Measurements from ENCODE around the gene ALG14. TPM values are rescaled to one million over a fixed set of nuclear protein-coding genes. Genes with fewer than 3 reads are reported as not detected.

ALG14 gene
- total and polyA plus RNA-seq, 10 of the 15 experiments (the other 5 are each of a cell fraction or from before 2014, with no cell fraction given): 2.6 to 19.2 (median 7.5) TPM

GRCh38 chr1:94929351-94930217, 143.2 kb downstream of the ALG14 start (continued):
- TF ChIP-seq, protein P1, sequence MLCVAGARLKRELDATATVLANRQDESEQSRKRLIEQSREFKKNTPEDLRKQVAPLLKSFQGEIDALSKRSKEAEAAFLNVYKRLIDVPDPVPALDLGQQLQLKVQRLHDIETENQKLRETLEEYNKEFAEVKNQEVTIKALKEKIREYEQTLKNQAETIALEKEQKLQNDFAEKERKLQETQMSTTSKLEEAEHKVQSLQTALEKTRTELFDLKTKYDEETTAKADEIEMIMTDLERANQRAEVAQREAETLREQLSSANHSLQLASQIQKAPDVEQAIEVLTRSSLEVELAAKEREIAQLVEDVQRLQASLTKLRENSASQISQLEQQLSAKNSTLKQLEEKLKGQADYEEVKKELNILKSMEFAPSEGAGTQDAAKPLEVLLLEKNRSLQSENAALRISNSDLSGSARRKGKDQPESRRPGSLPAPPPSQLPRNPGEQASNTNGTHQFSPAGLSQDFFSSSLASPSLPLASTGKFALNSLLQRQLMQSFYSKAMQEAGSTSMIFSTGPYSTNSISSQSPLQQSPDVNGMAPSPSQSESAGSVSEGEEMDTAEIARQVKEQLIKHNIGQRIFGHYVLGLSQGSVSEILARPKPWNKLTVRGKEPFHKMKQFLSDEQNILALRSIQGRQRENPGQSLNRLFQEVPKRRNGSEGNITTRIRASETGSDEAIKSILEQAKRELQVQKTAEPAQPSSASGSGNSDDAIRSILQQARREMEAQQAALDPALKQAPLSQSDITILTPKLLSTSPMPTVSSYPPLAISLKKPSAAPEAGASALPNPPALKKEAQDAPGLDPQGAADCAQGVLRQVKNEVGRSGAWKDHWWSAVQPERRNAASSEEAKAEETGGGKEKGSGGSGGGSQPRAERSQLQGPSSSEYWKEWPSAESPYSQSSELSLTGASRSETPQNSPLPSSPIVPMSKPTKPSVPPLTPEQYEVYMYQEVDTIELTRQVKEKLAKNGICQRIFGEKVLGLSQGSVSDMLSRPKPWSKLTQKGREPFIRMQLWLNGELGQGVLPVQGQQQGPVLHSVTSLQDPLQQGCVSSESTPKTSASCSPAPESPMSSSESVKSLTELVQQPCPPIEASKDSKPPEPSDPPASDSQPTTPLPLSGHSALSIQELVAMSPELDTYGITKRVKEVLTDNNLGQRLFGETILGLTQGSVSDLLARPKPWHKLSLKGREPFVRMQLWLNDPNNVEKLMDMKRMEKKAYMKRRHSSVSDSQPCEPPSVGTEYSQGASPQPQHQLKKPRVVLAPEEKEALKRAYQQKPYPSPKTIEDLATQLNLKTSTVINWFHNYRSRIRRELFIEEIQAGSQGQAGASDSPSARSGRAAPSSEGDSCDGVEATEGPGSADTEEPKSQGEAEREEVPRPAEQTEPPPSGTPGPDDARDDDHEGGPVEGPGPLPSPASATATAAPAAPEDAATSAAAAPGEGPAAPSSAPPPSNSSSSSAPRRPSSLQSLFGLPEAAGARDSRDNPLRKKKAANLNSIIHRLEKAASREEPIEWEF (IDR thresholded peaks at IDR 0.05; ENCODE audit: insufficient replicate concordance, low read depth, low read length): no peak
- no peak for TF ChIP-seq HDAC6 (IDR thresholded peaks at IDR 0.05; ENCODE audit: unreplicated experiment)
- TF ChIP-seq, protein P2, sequence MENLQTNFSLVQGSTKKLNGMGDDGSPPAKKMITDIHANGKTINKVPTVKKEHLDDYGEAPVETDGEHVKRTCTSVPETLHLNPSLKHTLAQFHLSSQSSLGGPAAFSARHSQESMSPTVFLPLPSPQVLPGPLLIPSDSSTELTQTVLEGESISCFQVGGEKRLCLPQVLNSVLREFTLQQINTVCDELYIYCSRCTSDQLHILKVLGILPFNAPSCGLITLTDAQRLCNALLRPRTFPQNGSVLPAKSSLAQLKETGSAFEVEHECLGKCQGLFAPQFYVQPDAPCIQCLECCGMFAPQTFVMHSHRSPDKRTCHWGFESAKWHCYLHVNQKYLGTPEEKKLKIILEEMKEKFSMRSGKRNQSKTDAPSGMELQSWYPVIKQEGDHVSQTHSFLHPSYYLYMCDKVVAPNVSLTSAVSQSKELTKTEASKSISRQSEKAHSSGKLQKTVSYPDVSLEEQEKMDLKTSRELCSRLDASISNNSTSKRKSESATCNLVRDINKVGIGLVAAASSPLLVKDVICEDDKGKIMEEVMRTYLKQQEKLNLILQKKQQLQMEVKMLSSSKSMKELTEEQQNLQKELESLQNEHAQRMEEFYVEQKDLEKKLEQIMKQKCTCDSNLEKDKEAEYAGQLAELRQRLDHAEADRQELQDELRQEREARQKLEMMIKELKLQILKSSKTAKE (IDR thresholded peaks at IDR 0.05; ENCODE audit: low read depth, poor library complexity, severe bottlenecking): no peak
- TF ChIP-seq EZH2 (IDR thresholded peaks at IDR 0.05; ENCODE audit: borderline replicate concordance, control insufficient read depth, low read depth, low read length): no peak
- TF ChIP-seq, protein P3, sequence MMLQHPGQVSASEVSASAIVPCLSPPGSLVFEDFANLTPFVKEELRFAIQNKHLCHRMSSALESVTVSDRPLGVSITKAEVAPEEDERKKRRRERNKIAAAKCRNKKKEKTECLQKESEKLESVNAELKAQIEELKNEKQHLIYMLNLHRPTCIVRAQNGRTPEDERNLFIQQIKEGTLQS (IDR thresholded peaks at IDR 0.05; ENCODE audit: borderline replicate concordance, extremely low read depth, low read depth, low read length): no peak
